PFSK-1 (cell line): Measurements from ENCODE around the gene FGD6.

Source experiments
- FOXP2 ChIP-seq: optimal IDR thresholded peaks from 2 replicates; pipeline ENCODE3; 2011; ENCODE audit warnings: borderline replicate concordance, control low read depth, inconsistent platforms; ENCODE audit not compliant: insufficient read depth; ENCODE audit errors: extremely low read length, extremely low read depth
- POLR2AphosphoS5 ChIP-seq: IDR thresholded peaks from 2 replicates; pipeline ENCODE4 v1.6.1; 2012; ENCODE audit warnings: low read depth, mild to moderate bottlenecking, control low read depth, low read length, moderate library complexity
- REST ChIP-seq, 2 experiments: IDR thresholded peaks; 2 replicates each; pipeline versions ENCODE4 v1.6.1 to v1.8.0; 2011 to 2012; ENCODE audit warnings: low read depth in 2 of 2, low read length in 2 of 2, control low read depth in 1 of 2, inconsistent platforms in 1 of 2, mild to moderate bottlenecking in 1 of 2, moderate library complexity in 1 of 2; ENCODE audit not compliant: insufficient read depth in 1 of 2
- SIN3A ChIP-seq: IDR thresholded peaks from 2 replicates; pipeline ENCODE4 v1.6.1; 2012; ENCODE audit warnings: mild to moderate bottlenecking, low read length, moderate library complexity, borderline replicate concordance; ENCODE audit not compliant: insufficient read depth
- TAF1 ChIP-seq: IDR thresholded peaks from 2 replicates; pipeline ENCODE4 v1.6.1; 2012; ENCODE audit warnings: low read length, control low read depth, borderline replicate concordance; ENCODE audit not compliant: insufficient read depth

The FGD6 gene

GRCh38 chr12:95083938-95084337 lies 133.3 kb downstream of the FGD6 start:
- no peak for TF ChIP-seq TAF1
- no peak for TF ChIP-seq POLR2AphosphoS5
- no peak for TF ChIP-seq REST (IDR thresholded peaks at IDR 0.05; ENCODE audit: insufficient read depth in 1 of 2, low read depth in 2 of 2, low read length in 2 of 2)
- TF ChIP-seq FOXP2: no peak
- TF ChIP-seq SIN3A: no peak

- TF ChIP-seq POLR2AphosphoS5: no peak
- no peak for TF ChIP-seq TAF1
- TF ChIP-seq SIN3A: no peak
- TF ChIP-seq REST (IDR thresholded peaks at IDR 0.05; ENCODE audit: insufficient read depth in 1 of 2, low read depth in 2 of 2, low read length in 2 of 2): no peak
- no peak for TF ChIP-seq FOXP2
Measured at GRCh38 chr12:95083471-95083870, 133.8 kb downstream of the FGD6 start.

- TF ChIP-seq REST (IDR thresholded peaks at IDR 0.05; ENCODE audit: insufficient read depth in 1 of 2, low read depth in 2 of 2, low read length in 2 of 2) (no peak), SIN3A (no peak), FOXP2 (no peak), POLR2AphosphoS5 (no peak), TAF1 (no peak)
Measured at GRCh38 chr12:95077341-95077740, 139.9 kb downstream of the FGD6 start.

GRCh38 chr12:95074766-95075165 lies 142.5 kb downstream of the FGD6 start:
- no peak for TF ChIP-seq TAF1

- no peak; the same call in 1 of the 2 replicates for TF ChIP-seq TAF1
- TF ChIP-seq REST (IDR thresholded peaks at IDR 0.05; ENCODE audit: insufficient read depth in 1 of 2, low read depth in 2 of 2, low read length in 2 of 2): no peak
- no peak for TF ChIP-seq SIN3A
- TF ChIP-seq POLR2AphosphoS5: no peak
- no peak for TF ChIP-seq FOXP2
Measured at GRCh38 chr12:95073698-95074520, 143.4 kb downstream of the FGD6 start.
